Stimulated activated CD4-positive, alpha-beta T cell treated with anti-CD3 and anti-CD28 coated beads, Interleukin-12 subunit alpha, Interleukin-12 subunit beta, amount 100 ng/mL, for 48 hours (primary cell): Measurements from ENCODE around the gene ARL2BP.

Experiments used
- DNase-seq, 3 donors: peaks; one replicate each; pipeline ENCODE4 v3.0.0-alpha.2; 2020; ENCODE audit warnings: low read depth in 2 of 3, low spot score in 1 of 3

The ARL2BP gene

GRCh38 chr16:57282510-57283213, 37.6 kb downstream of the ARL2BP start:
- no peak for DNase-seq

GRCh38 chr16:57283214-57283958, 38.3 kb downstream of the ARL2BP start:
- DNase-seq: no peak

- DNase-seq: no peak
Observed at GRCh38 chr16:57283959-57284208, 38.8 kb downstream of the ARL2BP start.

- peak in 1 of 3 donors; percentile 33 for DNase-seq
Observed at GRCh38 chr16:57284209-57284951, 39.3 kb downstream of the ARL2BP start, which contains the start of gene PLLP. Gene PLLP (minus strand): TSS chr16:57284672. CDS start chr16:57284540, 132 bp downstream.

- no peak for DNase-seq
Observed at GRCh38 chr16:57284952-57285363, 39.9 kb downstream of the ARL2BP start.

GRCh38 chr16:57285379-57285778, 40.3 kb downstream of the ARL2BP start:
- DNase-seq: no peak

- no peak for DNase-seq
Observed at GRCh38 chr16:57289391-57290257, 44.6 kb downstream of the ARL2BP start.

GRCh38 chr16:57297856-57298255, 52.8 kb downstream of the ARL2BP start:
- DNase-seq: peak in 1 of 3 donors; percentile 19

- DNase-seq: no peak
Observed at GRCh38 chr16:57299009-57299718, 54.1 kb downstream of the ARL2BP start.

GRCh38 chr16:57299719-57300386, 54.8 kb downstream of the ARL2BP start:
- peak; percentile 77 to 83 (median 83) for DNase-seq

- DNase-seq: peak; percentile 96 to 100 (median 99)
Observed at GRCh38 chr16:57300387-57301125, 55.5 kb downstream of the ARL2BP start.

- no peak for DNase-seq
Observed at GRCh38 chr16:57301126-57301817, 56.2 kb downstream of the ARL2BP start.
